Activated CD8-positive, alpha-beta memory T cell treated with anti-CD3 and anti-CD28 coated beads, Interleukin-2, amount 10 ng/mL, durations not matched to agents 7 days and 5 days (primary cell): Measurements from ENCODE around the gene FN1. TPM values are rescaled to one million over a fixed set of nuclear protein-coding genes. Genes with fewer than 3 reads are reported as not detected.
A peak's percentile ranks its signal among the peaks of the same experiment; 100 is the strongest.

Experiments
- ATAC-seq: fragments of 150-1000 bp; cut with Tn5 transposase; one replicate; pipeline ENCODE4 v1.10.0; 2021; ENCODE audit warnings: moderate library complexity
- CTCF ChIA-PET: fragments of 350-600 bp; sonication (Branson Sonifier 250); formaldehyde crosslinking; loops from one replicate; lab custom pipeline; 2021; ENCODE audit warnings: antibody characterized with exemption; lab: Charles Lee
- DNase-seq: peaks from one replicate; pipeline ENCODE4 v3.0.0-alpha.2; 2020
- H3K27ac Mint-ChIP-seq: one replicate; pipeline ENCODE4 v1.8.0; 2021; ENCODE audit warnings: mild to moderate bottlenecking, mixed read lengths
- H3K27me3 Mint-ChIP-seq: one replicate; pipeline ENCODE4 v1.8.0; 2021; ENCODE audit warnings: mixed read lengths
- H3K36me3 Mint-ChIP-seq: one replicate; pipeline ENCODE4 v1.8.0; 2021; ENCODE audit warnings: mild to moderate bottlenecking, mixed read lengths
- H3K4me1 Mint-ChIP-seq: one replicate; pipeline ENCODE4 v1.8.0; 2021; ENCODE audit warnings: mixed read lengths
- H3K4me3 Mint-ChIP-seq: one replicate; pipeline ENCODE4 v1.8.0; 2021; ENCODE audit warnings: mild to moderate bottlenecking, moderate library complexity, mixed read lengths
- H3K9me3 Mint-ChIP-seq: one replicate; pipeline ENCODE4 v1.8.0; 2022; ENCODE audit warnings: low read depth, mixed read lengths
- total RNA-seq, 2 experiments: library from RNA; stranded (reverse); gene quantifications; one replicate each; pipeline ENCODE4 v1.2.3, GENCODE V29; 2021

The FN1 gene
- total RNA-seq, 2 experiments from 2014 or later: 0.70 to 2.5 TPM

GRCh38 chr2:215436705-215437565 is 1.1 kb upstream of the FN1 start:
- no peaks in the 10 kb centered on the region for H3K9me3 Mint-ChIP-seq
- H3K4me3 Mint-ChIP-seq: peak overlapping the region; percentile 72
- no peak overlapping the region for H3K27ac Mint-ChIP-seq
- peaks cover 20% of the 10 kb centered on the region for H3K4me1 Mint-ChIP-seq
- ATAC-seq (peak; percentile 20), DNase-seq (no peak)
- no peaks in the 10 kb centered on the region for H3K36me3 Mint-ChIP-seq
- peaks cover 82% of the 10 kb centered on the region for H3K27me3 Mint-ChIP-seq
- CTCF ChIA-PET: interaction anchor here (0.7 kb wide), 1 partner anchor 484 kb away, joined by 3 read pairs; no protein-coding TSS in a partner anchor

- no peaks in the 10 kb centered on the region for H3K36me3 Mint-ChIP-seq
- H3K4me3 Mint-ChIP-seq: peak overlapping the region; percentile 60
- H3K9me3 Mint-ChIP-seq: no peaks in the 10 kb centered on the region
- no peak overlapping the region for H3K27ac Mint-ChIP-seq
- DNase-seq: peak; percentile 41
- peaks cover 87% of the 10 kb centered on the region for H3K27me3 Mint-ChIP-seq
- H3K4me1 Mint-ChIP-seq: peaks cover 20% of the 10 kb centered on the region
- CTCF ChIA-PET: no interaction called here
- ATAC-seq: peak; percentile 50
These were observed 493 bp downstream of the FN1 start for GRCh38 chr2:215435280-215435869.

- DNase-seq (no peak), ATAC-seq (no peak)
- H3K4me1 Mint-ChIP-seq: peaks cover 16% of the 10 kb centered on the region
- no peak overlapping the region for H3K27ac Mint-ChIP-seq
- H3K27me3 Mint-ChIP-seq: peaks cover 82% of the 10 kb centered on the region
- H3K36me3 Mint-ChIP-seq: no peaks in the 10 kb centered on the region
- peak overlapping the region; percentile 60 for H3K4me3 Mint-ChIP-seq
- H3K9me3 Mint-ChIP-seq: no peaks in the 10 kb centered on the region
- CTCF ChIA-PET: no interaction called here
These were observed 1.2 kb downstream of the FN1 start for GRCh38 chr2:215434447-215435279.

GRCh38 chr2:215432759-215433594 is 2.9 kb downstream of the FN1 start:
- Mint-ChIP-seq H3K4me1 (peaks cover 16% of the 10 kb centered on the region), H3K4me3 (no peak overlapping the region), H3K36me3 (no peaks in the 10 kb centered on the region), H3K27me3 (peaks cover 73% of the 10 kb centered on the region), H3K9me3 (no peaks in the 10 kb centered on the region), H3K27ac (no peak overlapping the region)
- CTCF ChIA-PET: interaction anchor here (1.3 kb wide), 1 partner anchor 9 kb away, joined by 5 read pairs; no protein-coding TSS in a partner anchor
- no peak for ATAC-seq
- no peak for DNase-seq

GRCh38 chr2:215431778-215432758 is 3.8 kb downstream of the FN1 start:
- CTCF ChIA-PET: interaction anchor here (1.3 kb wide), 1 partner anchor 8 kb away, joined by 5 read pairs; no protein-coding TSS in a partner anchor
- Mint-ChIP-seq H3K27ac (no peak overlapping the region), H3K36me3 (no peaks in the 10 kb centered on the region), H3K4me3 (no peak overlapping the region), H3K9me3 (no peaks in the 10 kb centered on the region), H3K27me3 (peaks cover 67% of the 10 kb centered on the region), H3K4me1 (peaks cover 14% of the 10 kb centered on the region)
- no peak for ATAC-seq
- no peak for DNase-seq

- Mint-ChIP-seq H3K4me1 (peaks cover 7% of the 10 kb centered on the region), H3K27me3 (peaks cover 59% of the 10 kb centered on the region), H3K9me3 (no peaks in the 10 kb centered on the region), H3K36me3 (no peaks in the 10 kb centered on the region), H3K4me3 (no peak overlapping the region), H3K27ac (no peak overlapping the region)
- DNase-seq (no peak), ATAC-seq (no peak)
- CTCF ChIA-PET: interaction anchor here (1.6 kb wide), 1 partner anchor 23 kb away, joined by 5 read pairs; no protein-coding TSS in a partner anchor
These were observed 4.6 kb downstream of the FN1 start for GRCh38 chr2:215431290-215431689.

GRCh38 chr2:215430528-215431187 is 5.2 kb downstream of the FN1 start:
- H3K4me1 Mint-ChIP-seq: peaks cover 4% of the 10 kb centered on the region
- no peak overlapping the region for H3K27ac Mint-ChIP-seq
- H3K9me3 Mint-ChIP-seq: no peaks in the 10 kb centered on the region
- H3K36me3 Mint-ChIP-seq: no peaks in the 10 kb centered on the region
- CTCF ChIA-PET: interaction anchor here (1.0 to 1.6 kb wide), 2 partner anchors 24 to 500 kb away, joined by 3 to 5 read pairs; no protein-coding TSS in a partner anchor
- no peak overlapping the region for H3K4me3 Mint-ChIP-seq
- ATAC-seq (no peak), DNase-seq (no peak)
- H3K27me3 Mint-ChIP-seq: peaks cover 57% of the 10 kb centered on the region

- ATAC-seq (no peak), DNase-seq (no peak)
- Mint-ChIP-seq H3K27me3 (peaks cover 45% of the 10 kb centered on the region), H3K4me3 (no peak overlapping the region), H3K36me3 (no peaks in the 10 kb centered on the region), H3K9me3 (no peaks in the 10 kb centered on the region), H3K27ac (no peak overlapping the region), H3K4me1 (no peaks in the 10 kb centered on the region)
- CTCF ChIA-PET: no interaction called here
These were observed 6.4 kb downstream of the FN1 start for GRCh38 chr2:215429424-215429823.

- no peak overlapping the region for H3K4me3 Mint-ChIP-seq
- DNase-seq (no peak), ATAC-seq (no peak)
- no peak overlapping the region for H3K27ac Mint-ChIP-seq
- H3K36me3 Mint-ChIP-seq: no peaks in the 10 kb centered on the region
- no peaks in the 10 kb centered on the region for H3K9me3 Mint-ChIP-seq
- CTCF ChIA-PET: no interaction called here
- H3K4me1 Mint-ChIP-seq: no peaks in the 10 kb centered on the region
- peaks cover 44% of the 10 kb centered on the region for H3K27me3 Mint-ChIP-seq
These were observed 7.6 kb downstream of the FN1 start for GRCh38 chr2:215428060-215428910.

- Mint-ChIP-seq H3K27ac (no peak overlapping the region), H3K36me3 (no peaks in the 10 kb centered on the region), H3K9me3 (no peaks in the 10 kb centered on the region), H3K4me1 (no peaks in the 10 kb centered on the region), H3K27me3 (peaks cover 41% of the 10 kb centered on the region), H3K4me3 (no peak overlapping the region)
- no peak for DNase-seq
- ATAC-seq: no peak
- CTCF ChIA-PET: no interaction called here
These were observed 8.3 kb downstream of the FN1 start for GRCh38 chr2:215427585-215427984.
